ENCODE measurements around the gene C1orf141. TPM values are rescaled to one million over a fixed set of nuclear protein-coding genes. Genes with fewer than 3 reads are reported as not detected.

The C1orf141 gene
- total and polyA plus RNA-seq, 9 of the 15 experiments (the other 6 are each of a cell fraction or from before 2014, with no cell fraction given) = not detected

DNA sequence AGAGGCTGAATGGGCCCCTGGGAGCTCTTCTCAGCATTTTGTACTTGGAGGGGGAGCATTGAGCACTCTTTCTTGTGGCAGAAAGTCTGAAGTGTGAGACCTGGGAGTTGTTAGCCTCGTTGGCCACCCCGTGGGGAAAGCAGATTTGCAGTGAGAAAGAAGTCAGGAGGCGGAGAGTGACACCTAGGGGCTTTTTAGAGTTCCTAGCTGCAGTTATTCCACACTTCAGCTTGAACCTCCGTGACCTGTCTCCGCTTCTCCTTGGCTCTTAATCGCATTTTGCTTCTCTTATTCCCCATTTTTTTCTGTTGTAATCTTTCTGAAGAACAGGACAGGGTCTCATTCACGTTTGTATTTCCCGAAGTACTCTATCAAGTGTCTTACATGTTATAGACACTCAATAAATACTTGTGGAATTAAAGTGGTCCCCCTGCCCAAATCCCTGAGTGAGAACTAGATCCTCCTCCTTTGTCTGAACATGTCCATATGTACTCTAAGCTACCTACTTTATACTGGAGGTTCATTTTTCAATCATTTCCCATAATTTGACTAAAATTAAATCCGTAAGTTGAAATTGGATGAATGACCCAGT, 14.5 kb upstream of the C1orf141 start (continued):
- TF ChIP-seq GTF2E2 (tag; IDR thresholded peaks at IDR 0.05) (no peak), KDM2B (CRISPR knock-in tag; IDR thresholded peaks at IDR 0.05) (no peak), SAFB2 (IDR thresholded peaks at IDR 0.05; ENCODE audit: borderline replicate concordance, low read depth, low read length, severe bottlenecking) (no peak), REST (IDR thresholded peaks at IDR 0.05; ENCODE audit: borderline replicate concordance) (peak; percentile 93), REST (CRISPR knock-in tag; IDR thresholded peaks at IDR 0.05; ENCODE audit: low read depth) (no peak), BRD4 (IDR thresholded peaks at IDR 0.05) (no peak), CBFB (CRISPR knock-in tag; IDR thresholded peaks at IDR 0.05) (no peak), EZH2 (IDR thresholded peaks at IDR 0.05; ENCODE audit: borderline replicate concordance, low read depth, low read length) (no peak), RBBP5 (IDR thresholded peaks at IDR 0.05; ENCODE audit: borderline replicate concordance, insufficient read depth, low read length, poor library complexity, severe bottlenecking) (no peak), HDAC3 (IDR thresholded peaks at IDR 0.05; ENCODE audit: borderline replicate concordance, partially characterized antibody) (no peak), ZNF24 (IDR thresholded peaks at IDR 0.05) (0 out of 2 replicates have a peak, but pooled peaks have one; percentile 47), ZNF75A (CRISPR knock-in tag; IDR thresholded peaks at IDR 0.05) (no peak), RBM34 (IDR thresholded peaks at IDR 0.05; ENCODE audit: borderline replicate concordance, insufficient read depth, low read length) (no peak), TRIM28 (IDR thresholded peaks at IDR 0.05) (no peak), HDAC2 (IDR thresholded peaks at IDR 0.05) (no peak), SMARCB1 (IDR thresholded peaks at IDR 0.05; ENCODE audit: insufficient read length, low read depth) (no peak)
- TF ChIP-seq, protein P1, sequence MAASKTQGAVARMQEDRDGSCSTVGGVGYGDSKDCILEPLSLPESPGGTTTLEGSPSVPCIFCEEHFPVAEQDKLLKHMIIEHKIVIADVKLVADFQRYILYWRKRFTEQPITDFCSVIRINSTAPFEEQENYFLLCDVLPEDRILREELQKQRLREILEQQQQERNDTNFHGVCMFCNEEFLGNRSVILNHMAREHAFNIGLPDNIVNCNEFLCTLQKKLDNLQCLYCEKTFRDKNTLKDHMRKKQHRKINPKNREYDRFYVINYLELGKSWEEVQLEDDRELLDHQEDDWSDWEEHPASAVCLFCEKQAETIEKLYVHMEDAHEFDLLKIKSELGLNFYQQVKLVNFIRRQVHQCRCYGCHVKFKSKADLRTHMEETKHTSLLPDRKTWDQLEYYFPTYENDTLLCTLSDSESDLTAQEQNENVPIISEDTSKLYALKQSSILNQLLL (CRISPR knock-in tag; IDR thresholded peaks at IDR 0.05; ENCODE audit: borderline replicate concordance) = no peak
- TF ChIP-seq, protein P2, sequence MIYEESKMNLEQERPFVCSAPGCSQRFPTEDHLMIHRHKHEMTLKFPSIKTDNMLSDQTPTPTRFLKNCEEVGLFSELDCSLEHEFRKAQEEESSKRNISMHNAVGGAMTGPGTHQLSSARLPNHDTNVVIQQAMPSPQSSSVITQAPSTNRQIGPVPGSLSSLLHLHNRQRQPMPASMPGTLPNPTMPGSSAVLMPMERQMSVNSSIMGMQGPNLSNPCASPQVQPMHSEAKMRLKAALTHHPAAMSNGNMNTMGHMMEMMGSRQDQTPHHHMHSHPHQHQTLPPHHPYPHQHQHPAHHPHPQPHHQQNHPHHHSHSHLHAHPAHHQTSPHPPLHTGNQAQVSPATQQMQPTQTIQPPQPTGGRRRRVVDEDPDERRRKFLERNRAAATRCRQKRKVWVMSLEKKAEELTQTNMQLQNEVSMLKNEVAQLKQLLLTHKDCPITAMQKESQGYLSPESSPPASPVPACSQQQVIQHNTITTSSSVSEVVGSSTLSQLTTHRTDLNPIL (CRISPR knock-in tag; IDR thresholded peaks at IDR 0.05) = no peak
